NCI-H524 (cell line): ENCODE measurements around the gene SPIN3.
"Not testable (repeated sequence)": the region's sequence is repeated elsewhere in the genome, so short reads cannot be mapped to it uniquely, and the experiment has no call there.

ENCODE experiments used
- DNase-seq, 2 experiments: peaks; one replicate each; lab custom pipeline; 2025; lab: John Stamatoyannopoulos, UW

SPIN3 gene

GRCh38 chrX:56995271-56995994 lies at the start of gene SPIN3:
TSS of gene SPIN3 (minus strand) at chrX:56995541. CDS start at chrX:56994947, 594 bp downstream.
- peak; percentile 90 to 94 for DNase-seq

- no peak for DNase-seq
These were observed 48.9 kb upstream of the SPIN3 start for GRCh38 chrX:57044245-57044644.

- DNase-seq, result not testable (repeated sequence)
These were observed 41.9 kb upstream of the SPIN3 start for GRCh38 chrX:57037265-57037664.

DNA sequence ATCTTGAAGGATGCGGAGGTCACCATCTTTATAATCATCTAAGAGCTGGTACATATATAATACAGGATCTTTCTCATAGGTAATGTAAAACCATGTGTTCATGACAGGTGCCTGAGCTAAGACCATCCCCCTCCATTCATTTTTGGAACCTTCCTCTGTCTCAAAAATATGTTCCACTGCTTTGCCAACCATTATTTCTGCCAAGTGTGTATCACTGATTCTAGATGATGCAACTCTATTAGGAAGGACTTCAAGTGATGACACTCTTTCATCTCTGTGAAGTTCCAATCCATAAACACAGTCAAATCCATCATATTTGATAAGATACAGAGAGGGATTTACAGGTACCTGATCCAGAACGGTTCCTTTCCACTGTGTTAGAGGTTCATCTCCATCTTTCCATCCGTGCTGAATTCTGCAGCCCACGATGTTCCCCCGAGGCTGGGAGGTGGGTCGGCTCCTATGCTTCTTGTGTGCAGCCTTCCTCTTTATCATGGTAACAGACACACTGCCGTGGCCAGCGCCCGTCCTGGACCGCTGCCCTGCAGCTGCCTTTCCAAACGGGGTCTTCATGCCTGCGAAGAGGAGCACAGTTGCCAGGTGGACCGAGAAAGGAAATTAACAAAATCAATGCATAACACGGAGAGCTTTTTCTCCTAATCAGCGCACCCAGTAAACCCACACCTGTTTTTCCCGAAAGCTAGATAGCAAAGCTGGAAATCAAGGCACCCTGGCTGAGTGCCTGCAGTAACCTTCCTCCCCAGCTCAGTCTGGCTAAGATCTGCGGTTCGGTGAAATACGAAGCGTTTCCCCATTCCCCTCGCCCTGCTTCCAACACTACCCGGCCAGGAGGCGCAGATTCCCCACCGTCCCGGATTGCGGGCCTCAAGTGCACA lies 718 bp downstream of the SPIN3 start:
- DNase-seq, result no peak

GRCh38 chrX:56987741-56988140 lies 7.6 kb downstream of the SPIN3 start:
- DNase-seq, result no peak

DNA sequence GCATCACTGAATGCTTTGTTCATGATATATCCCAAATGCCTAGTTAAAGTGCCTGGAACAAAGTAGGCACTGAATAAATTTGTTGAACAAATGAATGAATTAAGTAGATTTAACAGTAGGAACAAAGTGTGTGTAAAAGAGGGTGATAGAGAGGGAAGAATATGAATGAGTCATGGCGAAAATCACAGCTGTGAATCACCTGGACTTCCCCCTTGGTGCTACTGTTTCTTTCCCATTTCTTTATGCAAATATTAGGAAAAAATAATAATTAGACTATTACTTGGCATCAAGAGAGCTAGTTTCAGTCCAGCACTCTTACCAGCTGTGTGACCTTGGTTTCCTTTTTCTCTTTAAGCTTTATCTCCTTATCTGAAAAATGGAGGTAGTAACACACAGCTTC lies 9.2 kb downstream of the SPIN3 start:
- no peak for DNase-seq

GRCh38 chrX:56978172-56978571 lies 17.2 kb downstream of the SPIN3 start:
- DNase-seq, result peak; percentile 13 to 41

DNA sequence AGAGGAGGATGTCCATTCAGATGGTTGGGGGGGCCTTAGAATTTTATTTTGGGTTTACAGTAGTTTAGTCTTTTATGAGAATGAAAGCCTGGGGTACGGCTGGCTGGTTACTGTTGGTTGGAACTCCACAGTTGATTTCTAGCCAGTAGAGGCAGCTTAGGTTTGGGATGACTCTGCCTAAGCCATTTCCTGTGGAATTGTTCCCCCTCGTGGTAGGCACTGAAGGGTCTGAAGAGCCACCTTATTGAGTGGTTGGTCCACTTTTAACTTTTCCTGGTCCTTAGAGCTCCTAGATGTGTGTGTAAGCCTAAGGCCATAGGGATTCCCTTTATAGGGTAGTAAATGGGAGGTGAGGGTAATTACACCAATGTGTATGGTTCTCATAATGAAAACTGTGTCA lies 19.7 kb downstream of the SPIN3 start:
- no peak for DNase-seq

GRCh38 chrX:56974408-56974807 lies 20.9 kb downstream of the SPIN3 start:
- DNase-seq, result no peak

DNA sequence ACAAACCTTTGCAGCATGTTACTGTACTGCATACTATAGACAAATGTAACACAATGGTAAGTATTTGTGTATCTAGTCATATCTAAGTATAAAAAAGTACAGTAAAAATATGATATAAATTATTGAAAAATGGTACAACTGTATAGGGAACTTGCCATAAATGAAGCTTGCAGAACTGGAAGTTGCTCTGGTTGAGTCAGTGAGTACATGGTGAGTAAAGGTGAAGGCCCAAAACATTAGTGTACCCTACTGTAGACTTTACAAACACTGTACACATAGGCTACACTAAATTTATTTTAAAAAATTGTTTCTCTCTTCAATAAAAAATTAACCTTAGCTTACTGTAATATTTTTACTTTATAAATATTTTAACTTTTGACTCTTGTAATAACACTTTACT lies 25.8 kb downstream of the SPIN3 start:
- no peak for DNase-seq

DNA sequence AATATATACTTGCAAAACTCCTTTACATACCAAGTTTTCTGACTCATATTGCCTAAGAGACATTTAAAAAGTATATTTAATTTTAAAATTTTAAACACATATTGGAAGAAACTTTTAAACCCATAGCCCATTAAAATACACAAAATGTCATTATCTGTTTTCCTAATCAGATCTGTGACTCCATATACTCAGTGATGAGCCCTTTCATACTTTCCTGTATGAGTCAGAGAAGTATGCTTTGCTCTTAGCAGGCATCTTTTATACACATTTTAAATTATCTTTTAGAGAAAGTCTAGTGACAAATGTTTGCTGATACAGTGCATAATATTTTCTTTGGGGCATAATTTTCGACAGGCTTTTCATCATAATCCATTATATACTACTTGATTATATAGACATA lies 26.4 kb downstream of the SPIN3 start:
- no peak for DNase-seq

GRCh38 chrX:56963377-56963776 lies 32.0 kb downstream of the SPIN3 start:
- DNase-seq, result no peak

DNA sequence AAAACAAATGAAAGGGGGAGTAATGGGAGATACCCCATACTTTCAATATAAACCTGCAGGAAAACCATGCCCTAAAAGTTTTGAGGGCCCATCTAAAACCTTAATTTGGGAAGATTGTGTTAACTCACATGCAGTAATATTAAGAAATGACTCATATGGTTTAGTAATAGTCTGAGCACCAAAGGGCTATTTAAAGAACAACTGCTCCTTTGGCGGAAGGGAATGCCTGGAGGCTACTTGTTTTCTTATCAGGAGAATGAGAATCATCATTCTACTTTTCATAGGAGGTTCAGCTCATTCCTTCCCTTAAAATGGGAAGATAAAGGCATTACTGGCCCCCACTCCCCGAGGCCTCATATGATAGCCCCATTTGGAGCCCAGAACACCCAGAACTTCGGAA lies 47.6 kb downstream of the SPIN3 start:
- DNase-seq, result no peak

GRCh38 chrX:56946201-56946600 lies 49.1 kb downstream of the SPIN3 start:
- not testable (repeated sequence) for DNase-seq

DNA sequence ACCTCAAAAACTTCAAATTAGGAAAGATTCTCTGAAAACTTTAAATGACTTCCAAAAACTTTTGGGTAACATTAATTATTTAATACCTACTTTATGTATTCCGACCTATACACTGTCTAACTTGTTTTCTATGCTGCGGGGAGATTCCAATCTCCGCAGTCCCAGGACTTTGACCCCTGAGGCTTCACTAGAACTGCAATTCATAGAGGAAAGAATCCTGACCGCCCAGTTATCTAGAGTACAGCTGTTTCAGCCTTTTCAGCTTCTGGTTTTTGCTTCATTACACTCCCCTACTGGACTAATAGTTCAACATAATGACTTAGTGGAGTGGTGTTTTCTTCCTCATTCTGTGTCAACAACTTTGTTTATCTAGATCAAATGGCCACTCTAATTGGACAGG lies 50.1 kb downstream of the SPIN3 start:
- DNase-seq, result not testable (repeated sequence)

- no peak for DNase-seq
These were observed 52.1 kb downstream of the SPIN3 start for GRCh38 chrX:56943264-56943663.
